GM23248 (cell line): ENCODE data around the gene SLC35D3.
"Not testable (repeated sequence)": the region's sequence is repeated elsewhere in the genome, so short reads cannot be mapped to it uniquely, and the experiment has no call there.

ENCODE experiments used
- EZH2 ChIP-seq: fragments of 200-600 bp; sonication (generic); IDR thresholded peaks from 2 replicates; pipeline ENCODE4 v1.6.1; 2018; ENCODE audit warnings: antibody characterized with exemption, mild to moderate bottlenecking; ENCODE audit not compliant: insufficient read depth, poor library complexity, severe bottlenecking
- EZH2phosphoT487 ChIP-seq: fragments of 200-600 bp; sonication (generic); IDR thresholded peaks from 2 replicates; pipeline ENCODE4 v1.6.1; 2018; ENCODE audit warnings: antibody characterized with exemption, moderate library complexity, mild to moderate bottlenecking, low read depth; ENCODE audit not compliant: insufficient read depth

DNA sequence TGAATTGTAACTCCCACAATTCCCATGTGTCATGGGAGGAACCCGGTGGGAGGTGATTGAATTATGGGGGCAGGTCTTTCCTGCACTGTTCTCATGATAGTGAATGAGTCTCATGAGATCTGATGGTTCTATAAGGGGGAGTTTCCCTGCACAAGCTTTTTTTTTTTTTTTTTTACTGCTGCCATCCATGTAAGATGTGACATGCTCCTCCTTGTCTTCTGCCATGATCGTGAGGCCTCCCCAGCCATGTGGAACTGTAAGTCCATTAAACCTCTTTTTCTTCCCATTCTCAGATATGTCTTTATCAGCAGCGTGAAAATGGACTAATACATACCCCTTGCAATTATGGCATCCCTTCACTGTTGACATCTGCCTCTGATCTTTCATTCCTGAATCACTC, 17.6 kb upstream of the SLC35D3 start:
- TF ChIP-seq EZH2, EZH2phosphoT487: not testable (repeated sequence)
